Stimulated activated CD4-positive, alpha-beta T cell treated with anti-CD3 and anti-CD28 coated beads, Interleukin-1b, Interleukin-23, amount 100 ng/mL, for 48 hours (primary cell): ENCODE measurements around the gene IL21.
"Not testable (repeated sequence)": the region's sequence is repeated elsewhere in the genome, so short reads cannot be mapped to it uniquely, and the experiment has no call there.

Source experiments
- DNase-seq: peaks from one replicate; pipeline ENCODE4 v3.0.0-alpha.2; 2020

Gene IL21

DNA sequence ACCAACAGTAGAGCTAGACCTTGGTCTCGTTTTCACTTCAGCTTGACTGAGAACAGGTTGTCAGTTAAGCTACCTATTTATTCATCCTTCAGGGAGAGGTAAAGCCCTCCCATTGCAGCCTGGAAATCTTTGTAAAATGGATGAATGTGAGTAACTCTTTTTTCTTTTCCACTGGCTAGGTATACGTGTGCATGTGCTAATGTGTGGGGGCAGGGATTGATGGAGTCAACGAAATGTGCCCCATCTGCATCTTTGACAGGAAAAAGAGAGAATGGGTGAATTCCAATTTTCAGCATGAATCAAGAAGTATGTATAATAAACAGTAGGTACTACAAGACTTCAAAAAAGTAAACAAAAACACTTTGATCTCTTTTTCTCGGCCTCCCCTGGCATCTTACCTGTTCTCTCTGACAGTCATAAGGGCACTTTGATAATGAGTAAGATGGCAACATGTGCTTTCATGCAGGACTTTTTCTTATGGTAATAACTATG, at the start of gene IL21:
Gene IL21, minus strand, starts transcription at position 51 of the 492 bp plus-strand sequence. CDS start 55 bp downstream, outside the sequence.
- peak; percentile 24 for DNase-seq

DNA sequence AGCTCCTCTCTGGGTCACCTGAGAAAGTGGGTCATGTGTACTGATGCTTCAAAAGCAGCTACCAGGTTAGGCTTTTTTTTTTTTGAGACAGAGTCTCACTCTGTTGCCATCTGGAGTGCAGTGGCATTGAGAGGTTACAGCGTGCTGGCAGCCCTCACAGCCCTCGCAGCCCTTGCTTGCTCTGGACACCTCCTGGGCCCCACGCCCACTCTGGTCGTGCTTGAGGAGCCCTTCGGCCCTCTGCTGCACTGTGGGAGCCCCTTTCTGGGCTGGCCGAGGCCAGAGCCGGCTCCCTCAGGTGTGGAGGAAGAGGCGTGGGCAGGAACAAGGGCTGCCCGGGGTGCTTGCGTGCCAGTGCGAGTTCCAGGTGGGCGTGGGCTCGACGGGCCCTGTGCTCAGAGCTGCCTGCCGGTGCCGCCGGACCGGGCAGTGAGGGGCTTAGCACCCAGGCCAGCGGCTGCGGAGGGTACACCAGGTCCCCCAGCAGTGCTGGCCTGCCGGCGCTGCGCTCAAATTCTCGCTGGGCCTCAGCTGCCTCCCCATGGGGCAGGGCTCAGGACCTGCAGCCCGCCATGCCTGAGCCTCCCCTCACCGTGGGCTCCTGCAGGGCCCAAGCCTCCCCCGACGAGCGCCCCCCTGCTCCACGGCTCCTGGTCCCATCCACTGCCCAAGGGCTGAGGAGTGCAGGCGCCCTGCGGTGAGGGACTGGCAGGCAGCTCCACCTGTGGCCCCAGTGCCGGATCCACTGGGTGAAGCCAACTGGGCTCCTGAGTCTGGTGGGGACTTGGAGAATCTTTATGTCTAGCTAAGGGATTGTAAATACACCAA, 49.3 kb upstream of the IL21 start:
- no peak for DNase-seq

DNA sequence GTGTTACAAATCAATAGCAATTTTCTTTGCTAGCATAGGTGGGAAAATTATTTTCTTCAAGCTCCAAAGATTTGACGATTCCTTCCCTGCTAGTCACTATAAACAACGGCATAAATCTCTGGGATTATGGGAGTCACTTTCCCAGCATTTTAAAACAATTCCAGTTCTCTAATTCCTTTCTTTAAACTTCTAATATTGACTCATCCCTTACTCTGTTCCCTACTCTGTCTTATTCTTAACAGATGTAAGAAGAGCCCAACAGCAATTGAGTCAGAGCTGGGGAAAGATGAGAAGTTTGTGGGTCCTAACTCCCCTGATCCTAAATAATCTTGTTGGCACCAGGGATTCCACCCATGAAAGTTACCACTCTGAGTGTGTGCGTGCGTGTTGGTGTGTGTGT, 47.4 kb upstream of the IL21 start:
- no peak for DNase-seq

- DNase-seq = no peak
Observed at GRCh38 chr4:122666527-122667245, 45.8 kb upstream of the IL21 start.

DNA sequence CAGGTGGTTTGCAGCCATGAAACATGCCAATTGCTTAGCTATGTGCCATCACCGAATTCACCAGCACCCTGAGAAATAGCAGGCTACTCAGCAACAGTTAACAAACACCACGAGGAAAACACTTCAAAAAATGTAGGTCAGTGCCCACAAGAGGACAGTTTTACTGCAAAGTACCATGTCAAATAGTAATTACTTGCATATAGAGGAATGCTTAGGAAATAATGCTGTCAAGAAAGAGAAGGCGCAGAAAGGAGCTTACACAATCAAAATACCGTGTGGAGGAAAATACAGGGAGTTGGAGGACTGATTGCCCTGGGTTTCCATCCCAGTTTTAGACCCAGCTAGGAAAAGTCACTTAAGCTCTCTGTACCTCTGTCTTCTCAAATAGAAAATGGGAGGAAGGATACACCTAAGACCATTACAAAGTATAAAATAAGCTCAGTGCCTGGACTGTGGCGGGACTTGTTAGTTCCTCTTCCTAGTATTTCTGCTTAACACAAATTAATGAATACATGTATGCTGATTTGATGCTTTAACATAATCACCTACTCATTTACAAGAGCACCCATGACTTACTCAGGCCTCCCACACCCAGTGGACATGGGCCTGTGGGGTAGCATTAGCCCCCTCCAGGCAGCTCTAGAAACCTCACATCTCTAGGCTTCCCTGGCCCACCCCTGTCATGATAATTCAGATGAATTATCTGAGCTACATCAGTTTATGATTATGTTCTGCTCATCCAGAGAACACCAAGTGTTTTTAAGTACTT, 44.5 kb upstream of the IL21 start:
- no peak for DNase-seq

- DNase-seq = no peak
Observed at GRCh38 chr4:122663814-122664610, 43.1 kb upstream of the IL21 start.

- DNase-seq = no peak
Observed at GRCh38 chr4:122663291-122663690, 42.4 kb upstream of the IL21 start.

DNA sequence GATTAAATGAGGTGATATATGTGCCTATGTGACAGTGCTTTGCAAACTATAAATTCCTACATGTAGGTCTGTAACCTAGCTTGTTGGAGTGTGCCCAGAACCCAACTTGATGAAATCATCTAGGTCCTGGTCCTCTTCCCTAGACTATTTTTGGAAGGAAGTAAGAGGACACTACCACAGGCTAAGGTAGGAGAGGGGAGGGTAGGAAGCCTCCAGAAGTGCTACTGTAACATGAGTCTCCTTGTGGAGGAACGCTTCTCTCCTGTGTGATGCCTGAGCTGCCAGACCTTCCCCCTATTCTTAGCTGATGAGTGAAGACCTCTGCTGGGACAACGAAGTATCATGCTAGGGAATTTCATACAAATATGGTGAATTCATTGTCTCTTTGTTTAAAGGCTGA, 41.8 kb upstream of the IL21 start:
- DNase-seq = no peak

DNA sequence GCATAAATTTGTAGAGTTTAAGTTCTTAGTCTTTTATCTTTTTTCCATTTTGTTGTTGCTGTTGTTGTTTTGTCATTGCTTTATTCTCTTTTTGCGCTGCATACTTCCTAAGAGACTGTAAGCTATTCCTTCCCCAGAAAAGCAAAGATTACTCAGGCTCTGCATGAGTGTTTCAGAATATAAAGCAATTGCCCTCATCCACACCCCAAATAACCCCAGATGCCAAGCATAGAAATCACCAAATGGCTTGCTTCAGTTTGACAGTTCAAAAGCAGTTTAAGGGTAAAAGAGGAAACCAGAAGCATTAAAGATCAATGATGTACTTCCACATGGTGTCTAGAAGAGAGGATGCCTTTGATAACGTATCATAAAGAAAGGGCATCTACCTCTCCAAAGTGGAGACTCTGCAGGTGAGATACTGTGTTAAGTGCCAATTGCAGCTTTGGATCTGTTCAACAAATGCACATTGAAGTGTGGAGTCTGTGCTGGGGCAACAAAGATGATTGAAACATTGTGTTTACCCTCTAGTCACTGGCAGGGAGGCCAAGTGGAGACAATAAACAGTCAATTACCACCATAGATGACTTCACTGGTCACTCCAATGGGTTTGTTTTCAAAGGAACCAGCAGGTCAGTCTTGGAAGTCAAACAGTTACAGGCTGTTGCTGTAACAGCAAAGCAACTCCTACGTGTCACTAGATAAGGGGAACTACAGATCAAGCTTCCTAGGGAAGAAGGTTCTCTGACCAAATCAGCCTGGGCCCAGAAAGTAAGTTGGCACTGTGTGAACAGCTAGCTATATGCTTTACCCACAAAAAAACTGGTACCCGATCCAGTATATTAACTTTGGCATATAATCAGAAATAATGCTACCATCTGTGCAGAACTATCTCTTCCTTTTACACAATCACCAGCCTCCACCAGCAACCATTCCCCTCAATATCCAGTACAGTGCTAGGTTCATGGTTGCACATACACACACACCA, 40.6 kb upstream of the IL21 start:
- DNase-seq = no peak

- no peak for DNase-seq
Observed at GRCh38 chr4:122658818-122659295, 38.0 kb upstream of the IL21 start.

DNA sequence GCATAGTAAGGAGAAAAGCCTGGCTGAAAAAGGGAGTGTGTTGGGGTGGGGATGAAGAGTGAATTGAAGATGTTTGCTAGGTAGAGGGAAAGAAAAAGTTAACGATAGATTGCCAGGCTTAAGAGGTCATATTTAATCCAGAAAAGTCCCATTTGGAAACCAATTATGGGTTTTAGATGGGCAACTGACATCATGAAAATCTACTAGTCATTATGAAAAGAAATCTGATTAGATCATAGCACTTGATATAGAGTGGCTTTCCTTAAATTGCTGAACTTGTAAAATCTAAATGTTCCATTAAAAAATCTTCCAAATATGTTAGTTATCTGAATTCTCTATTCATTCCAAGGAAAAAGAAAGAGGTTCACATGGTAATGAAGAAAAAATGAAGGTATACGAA, 37.5 kb upstream of the IL21 start:
- DNase-seq = no peak

DNA sequence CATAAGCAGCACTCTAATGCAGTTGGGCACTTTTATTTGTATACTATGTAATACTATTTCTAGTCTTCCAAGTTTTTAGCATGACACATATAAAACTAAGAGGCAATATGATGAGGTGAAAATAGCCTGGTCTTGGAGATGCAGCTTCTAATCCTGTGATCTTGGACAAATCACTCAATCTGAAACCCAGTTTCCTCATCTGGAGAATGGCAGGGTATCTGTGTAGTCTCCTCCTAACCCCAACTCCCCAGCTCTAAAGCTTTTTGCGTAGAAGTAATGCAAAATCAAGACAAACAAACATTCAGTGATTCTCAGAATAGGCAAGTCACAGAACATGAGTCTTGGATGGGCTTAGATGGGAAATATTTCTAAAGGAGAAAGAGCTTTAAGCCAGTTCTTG, 36.7 kb upstream of the IL21 start:
- no peak for DNase-seq

- DNase-seq = not testable (repeated sequence)
Observed at GRCh38 chr4:122656583-122656982, 35.7 kb upstream of the IL21 start.

DNA sequence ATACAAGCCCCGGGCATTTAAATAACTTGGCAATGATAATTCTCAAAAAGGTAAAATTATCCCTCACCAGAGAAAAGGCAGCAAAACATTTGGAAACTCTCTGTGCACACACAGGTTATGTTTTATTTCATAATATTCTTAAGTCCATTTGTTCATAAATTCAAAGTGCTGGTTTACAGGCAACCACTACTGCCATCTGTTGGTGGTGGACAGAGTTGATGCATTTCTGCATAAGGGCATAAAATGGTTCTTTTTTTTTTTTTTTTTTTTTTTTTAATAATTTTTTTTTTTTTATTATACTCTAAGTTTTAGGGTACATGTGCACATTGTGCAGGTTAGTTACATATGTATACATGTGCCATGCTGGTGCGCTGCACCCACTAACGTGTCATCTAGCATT, 31.5 kb upstream of the IL21 start:
- DNase-seq = peak; percentile 60

- no peak for DNase-seq
Observed at GRCh38 chr4:122650148-122650547, 29.3 kb upstream of the IL21 start.

DNA sequence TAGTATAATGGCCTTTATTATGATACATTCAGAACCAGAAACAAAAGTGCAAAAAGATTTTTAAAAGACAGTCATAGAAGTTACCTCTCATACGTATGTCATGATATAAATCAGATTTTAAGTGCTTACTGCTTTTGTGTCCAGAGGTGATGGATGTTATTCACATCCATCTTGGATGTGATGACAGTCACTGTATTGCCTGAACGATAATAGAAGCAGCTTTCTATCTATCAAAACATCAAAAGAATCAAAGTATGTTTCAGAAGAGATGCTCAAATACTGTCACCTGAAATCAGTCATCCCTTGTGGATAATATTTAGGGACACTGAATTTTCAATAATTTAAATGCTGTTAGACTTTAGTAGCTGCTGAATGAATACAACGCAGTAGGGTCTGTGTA, 26.8 kb upstream of the IL21 start:
- no peak for DNase-seq

- DNase-seq = no peak
Observed at GRCh38 chr4:122643257-122643656, 22.4 kb upstream of the IL21 start.

GRCh38 chr4:122639181-122639580, 18.3 kb upstream of the IL21 start:
- DNase-seq = no peak

- DNase-seq = no peak
Observed at GRCh38 chr4:122636697-122637096, 15.8 kb upstream of the IL21 start.

- DNase-seq = no peak
Observed at GRCh38 chr4:122635205-122635604, 14.3 kb upstream of the IL21 start.

GRCh38 chr4:122633211-122633610, 12.3 kb upstream of the IL21 start:
- DNase-seq = no peak
